HG02678 (cell line): ENCODE data around the gene CP.

Source experiments
- ATAC-seq: cut with Tn5 transposase; IDR thresholded peaks from one replicate; pipeline ENCODE4 v1.9.1; 2021; ENCODE audit warnings: mild to moderate bottlenecking, moderate library complexity; ENCODE audit not compliant: unreplicated experiment

The CP gene

DNA sequence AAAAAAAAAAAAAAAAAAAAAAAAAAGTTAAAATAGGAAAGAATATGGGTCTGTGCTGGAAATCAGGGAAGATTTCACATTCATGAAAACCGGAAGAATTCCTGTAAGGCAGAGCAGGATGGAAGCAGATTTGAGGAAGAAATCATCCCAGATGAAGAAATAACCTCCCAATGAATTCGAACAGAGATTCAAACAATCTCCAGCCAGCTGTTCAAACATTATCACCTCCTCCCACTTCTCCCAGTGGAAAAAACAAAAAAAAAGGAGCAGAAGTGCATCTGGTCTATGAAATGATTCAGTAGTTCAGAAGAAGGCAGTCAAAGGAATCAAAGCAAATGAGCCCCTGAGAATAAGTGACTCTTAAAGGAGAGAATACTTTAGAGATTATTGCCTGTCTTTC lies 33.1 kb downstream of the CP start:
- no peak for ATAC-seq

DNA sequence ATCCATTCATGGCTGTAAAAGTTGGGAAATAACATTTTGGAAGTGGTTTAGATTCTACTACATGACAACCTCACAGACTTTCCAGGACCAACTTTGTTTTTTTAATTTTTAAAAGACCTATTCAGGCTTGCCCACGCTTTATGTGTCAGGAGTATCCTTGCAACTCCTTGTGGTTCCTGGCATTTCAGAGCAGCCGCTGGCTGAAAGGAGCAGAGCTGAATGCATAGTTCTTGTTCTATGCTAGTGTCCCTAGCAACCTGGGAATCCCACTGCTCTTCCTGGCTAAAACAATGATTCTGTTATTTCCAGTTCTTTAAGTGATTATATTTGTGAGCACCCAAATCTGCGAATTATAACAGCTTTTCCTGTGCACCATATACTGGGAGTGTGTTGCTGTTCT lies 34.9 kb downstream of the CP start:
- ATAC-seq, result no peak

DNA sequence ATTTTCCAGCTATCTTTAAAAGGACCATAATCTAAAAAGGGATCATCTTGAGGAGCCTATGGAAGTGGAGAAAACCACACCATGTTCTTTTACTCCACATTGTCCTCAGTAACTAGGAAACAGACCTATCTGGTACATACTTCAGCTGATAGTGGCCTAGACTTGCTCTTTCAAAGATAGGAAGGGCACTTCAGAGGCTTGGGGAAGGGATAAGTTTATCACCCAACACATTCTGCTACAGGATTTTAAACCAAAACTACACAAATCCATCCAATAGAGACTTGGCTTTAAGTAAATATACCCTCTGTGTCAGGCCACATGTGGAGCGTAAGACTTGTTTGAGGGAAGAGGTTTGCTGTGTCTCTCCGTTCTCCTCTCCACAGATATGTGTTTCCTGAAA lies 35.4 kb downstream of the CP start:
- no peak for ATAC-seq

DNA sequence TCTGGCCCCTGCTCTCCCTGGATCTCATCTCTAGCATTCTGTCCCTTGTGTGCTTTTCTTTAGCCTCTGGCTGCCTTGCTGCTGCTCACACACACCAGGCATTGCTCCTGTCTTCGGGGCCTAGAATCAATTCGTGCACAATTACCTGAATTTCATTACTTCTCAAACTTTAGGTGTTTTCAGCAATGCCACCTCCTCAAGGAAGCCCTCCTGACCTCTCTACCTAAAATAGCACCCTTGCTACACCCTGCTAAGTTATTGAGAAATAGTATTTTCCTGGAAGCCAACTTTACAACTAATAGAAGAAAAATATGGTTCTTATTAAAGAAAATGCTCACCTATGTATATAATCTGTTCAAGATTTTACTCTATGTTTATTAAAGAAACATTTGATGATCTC lies 40.4 kb downstream of the CP start:
- no peak for ATAC-seq

DNA sequence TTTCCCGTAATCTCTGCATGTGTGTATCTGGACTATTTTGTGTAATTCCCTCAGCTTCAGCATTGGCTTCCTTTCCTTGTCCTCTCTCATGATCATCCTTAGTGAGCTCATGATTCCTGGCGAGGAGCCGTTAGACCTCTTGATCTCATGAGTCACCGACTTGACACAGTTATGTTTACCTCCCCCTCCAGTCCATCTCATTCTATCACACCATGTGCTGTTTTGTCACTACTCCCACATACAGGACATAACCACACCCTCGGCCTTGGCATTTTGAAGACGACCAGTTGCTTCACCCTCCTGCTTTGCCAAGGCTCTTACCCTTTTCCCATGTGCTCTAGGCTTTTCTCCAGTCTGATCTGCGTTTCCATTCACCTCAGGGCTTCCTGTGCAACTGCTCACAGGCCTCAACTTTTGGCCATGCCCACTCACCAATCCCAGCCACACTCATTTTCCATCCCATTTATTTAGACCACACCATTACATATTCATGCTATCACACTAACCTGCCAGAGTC lies 41.5 kb downstream of the CP start:
- ATAC-seq, result no peak

DNA sequence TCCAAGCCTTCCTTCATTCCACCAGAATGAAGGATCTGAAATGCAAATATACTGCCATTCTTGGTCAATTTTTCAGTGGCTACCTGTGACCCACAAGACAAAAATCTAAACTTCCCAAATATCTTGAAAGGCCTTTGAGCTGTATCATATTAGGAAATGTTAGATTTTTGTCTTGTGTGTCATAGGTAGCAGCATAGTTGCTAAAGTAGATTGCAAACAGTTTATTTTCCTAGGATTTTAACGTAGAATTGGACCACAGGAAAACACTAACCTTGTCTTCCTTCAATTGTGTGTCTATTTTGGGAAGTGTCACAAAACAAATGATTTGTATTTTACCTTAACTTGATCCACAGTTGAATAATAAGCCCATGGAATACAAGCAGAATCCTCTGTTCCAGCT lies 42.4 kb downstream of the CP start:
- ATAC-seq, result no peak

DNA sequence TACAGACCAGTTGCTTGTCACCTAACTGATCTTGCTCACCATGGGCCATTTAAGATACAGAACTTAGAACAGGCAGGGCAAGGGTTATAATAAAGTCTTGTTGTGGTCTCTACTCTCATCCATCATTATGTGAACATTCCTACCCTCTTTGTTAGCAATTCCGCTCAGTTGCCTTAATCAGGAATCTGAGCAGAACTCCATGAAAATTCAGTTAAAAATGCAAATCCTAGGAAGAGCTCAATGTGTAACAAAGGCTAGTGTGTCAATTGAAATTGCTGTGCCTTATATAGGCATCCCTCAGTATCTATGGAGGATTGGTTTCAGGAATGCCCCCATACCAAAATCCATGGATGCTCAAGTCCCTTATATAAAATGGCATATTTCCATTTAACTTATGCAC lies 44.5 kb downstream of the CP start:
- ATAC-seq, result no peak

DNA sequence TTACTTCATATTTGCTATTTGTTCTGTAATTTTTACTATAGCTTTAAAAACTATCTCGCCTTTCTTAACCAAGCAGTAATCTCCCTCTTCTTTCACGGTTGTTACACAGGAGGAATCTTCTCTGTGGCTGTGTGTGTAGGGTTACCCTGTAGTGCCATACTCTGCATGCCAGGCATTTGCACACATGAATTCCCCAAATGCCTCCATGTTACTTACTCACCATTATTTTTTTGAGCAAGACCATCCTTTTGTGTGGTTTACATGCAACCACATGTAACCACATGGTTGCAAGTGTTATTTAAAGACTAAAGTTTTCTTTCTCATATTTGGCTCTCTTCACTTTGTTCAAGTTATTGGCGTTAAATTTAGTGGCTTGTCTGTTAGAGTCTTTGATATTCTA lies 46.7 kb downstream of the CP start:
- ATAC-seq, result peak; percentile 93

DNA sequence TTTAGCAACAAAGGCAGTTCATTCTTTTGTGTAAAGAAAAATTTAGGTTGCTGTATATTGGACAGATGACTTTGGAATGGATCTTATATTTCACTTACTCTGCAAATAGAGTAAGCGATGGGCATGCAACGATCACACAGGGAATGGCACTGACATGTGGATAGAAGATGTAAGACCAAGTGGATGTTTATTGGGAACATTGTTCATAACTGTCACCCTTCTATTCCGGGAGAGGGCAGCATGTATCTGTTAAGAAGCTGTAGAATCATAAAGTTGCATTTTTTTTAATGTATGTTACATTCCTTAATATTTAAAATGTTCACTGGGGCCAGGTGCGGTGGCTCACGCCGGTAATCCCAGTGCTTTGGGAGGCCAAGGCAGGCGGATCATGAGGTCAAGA lies 51.0 kb downstream of the CP start:
- ATAC-seq, result no peak

DNA sequence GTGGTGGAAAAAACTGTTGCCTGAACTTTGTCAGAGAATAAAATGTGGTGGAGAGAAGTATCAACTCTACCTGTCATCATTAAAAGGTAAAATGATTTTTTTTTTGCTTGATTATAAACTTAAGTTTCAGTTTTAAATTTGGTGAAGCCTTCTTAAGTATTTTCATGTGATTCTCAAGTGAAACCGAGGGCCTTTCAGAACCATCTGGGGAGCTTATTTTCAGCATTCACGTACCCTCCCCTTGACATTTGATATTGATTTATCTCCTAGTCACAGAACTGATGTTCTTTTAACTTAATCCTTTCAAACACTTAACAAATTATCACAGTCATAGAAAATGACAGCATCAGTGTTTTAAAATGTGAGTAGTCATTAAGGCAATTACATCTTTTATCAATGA lies 53.7 kb downstream of the CP start:
- no peak for ATAC-seq

DNA sequence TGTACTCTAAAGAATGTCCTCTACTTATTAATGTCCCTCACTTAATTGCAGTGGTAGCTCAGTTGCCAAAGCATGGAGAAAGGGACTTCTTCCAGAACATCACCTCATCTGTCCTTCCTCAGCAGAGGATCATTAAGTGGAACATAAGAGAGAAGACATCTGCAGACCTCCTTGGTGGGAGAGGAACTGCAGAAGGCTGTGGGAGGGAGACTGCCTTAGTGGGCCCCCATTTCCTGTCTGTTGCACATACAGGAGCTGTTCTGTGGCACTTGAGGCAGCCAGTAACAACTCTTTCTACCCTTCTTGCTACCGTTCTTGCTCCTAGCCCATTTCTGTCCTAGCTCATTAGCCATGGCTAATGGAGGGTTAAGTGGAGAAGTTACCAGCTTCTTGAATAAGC lies 58.6 kb downstream of the CP start:
- no peak for ATAC-seq

DNA sequence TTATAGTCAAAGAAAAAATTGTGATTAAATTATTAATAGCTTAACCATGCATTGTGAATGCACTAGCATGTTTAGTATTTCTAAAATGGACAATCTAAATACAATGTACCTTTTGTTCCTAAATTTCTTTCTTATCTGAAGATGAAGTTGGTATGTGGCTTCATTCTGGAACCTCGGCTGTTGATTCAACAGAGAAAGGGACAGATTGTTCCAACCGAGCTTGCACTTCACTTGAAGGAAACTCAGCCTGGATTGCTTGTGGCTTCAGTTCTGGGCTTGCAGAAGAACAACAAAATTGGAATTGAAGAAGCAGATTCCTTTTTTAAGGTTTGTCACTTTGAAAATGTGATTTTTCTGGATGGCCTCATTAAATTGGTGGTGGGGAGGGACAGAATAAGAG lies 59.6 kb downstream of the CP start:
- no peak for ATAC-seq

DNA sequence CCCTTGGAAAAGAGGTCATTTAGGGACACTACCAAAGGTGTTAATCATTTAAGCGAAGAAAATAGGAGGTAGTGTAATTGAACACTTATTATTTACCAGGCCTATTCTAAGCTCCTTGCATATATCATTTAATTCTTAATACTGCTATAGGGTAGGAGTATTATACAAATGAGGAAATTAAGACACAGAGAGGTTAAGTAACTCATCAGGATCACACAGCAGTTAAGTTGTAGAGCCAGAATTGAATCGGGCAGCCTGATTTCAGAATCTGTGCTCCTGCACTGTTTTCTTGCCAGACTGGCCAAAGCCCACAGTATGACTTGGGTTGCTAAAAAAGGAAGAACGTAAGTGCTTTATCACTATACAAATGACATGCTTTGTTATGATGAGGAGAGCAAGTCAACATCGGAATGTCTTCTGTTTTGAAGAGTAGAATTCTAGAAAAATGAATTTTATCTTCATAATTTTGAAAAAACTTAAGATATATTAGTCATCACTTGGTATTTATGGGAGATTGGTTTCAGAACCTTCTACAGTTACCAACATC lies 60.8 kb downstream of the CP start:
- ATAC-seq, result no peak

DNA sequence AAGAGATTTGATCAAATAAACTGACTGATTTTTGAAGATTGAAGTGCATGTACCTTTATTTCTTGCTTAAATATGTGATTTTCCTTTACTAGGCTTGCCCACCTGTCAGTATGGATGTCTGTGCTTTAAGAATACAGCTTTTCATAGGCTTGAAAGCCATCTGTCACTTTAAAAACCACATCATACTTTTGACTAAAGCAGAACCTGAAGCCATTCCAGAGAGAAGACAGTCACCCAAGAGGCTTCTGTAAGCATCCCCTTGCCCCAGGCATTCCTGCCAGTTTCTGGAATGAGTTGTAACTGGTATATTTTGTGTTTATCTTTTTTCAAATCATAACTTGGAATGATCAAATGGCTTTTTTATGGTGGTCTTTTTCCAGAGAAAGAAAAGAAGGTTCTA lies 68.2 kb downstream of the CP start:
- ATAC-seq, result no peak

DNA sequence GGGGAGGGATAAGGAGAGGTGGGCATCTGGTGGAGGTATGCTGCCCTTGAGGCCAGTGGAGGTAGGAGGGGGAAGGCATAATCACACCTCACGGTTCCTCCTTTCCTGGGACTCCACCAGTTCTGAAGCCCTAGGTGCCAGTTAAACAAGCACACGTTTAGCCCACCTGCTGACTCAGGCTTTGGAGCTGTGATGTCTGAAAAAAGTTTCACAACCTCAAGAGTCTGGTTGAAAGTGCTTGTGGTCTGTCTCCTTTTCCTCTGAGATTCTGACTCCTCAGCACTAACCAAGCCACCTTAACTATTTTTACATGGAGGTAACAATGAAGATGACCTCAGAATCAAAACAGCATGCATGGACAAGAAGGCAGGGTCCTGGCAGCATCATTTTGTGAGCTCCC lies 69.2 kb downstream of the CP start:
- ATAC-seq, result peak; percentile 93

DNA sequence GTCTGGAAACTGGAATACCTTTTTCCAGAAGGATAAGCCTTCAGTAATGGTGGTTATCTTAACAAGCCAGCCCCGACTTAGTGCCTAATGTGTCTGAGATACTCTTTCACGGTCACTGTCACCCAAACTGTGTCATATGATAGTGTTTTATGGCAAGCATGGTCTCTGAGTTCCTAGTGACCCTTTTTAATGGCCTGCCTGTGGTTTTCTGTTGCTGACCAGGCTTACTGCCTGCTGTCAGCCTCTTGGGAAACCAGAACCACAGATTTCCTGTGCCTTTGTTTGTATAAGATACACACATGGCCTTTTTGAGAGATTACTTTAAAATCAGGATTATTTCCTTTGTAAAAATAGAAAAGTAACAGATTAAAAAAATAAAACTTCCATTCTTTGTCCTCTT lies 69.8 kb downstream of the CP start:
- no peak for ATAC-seq

DNA sequence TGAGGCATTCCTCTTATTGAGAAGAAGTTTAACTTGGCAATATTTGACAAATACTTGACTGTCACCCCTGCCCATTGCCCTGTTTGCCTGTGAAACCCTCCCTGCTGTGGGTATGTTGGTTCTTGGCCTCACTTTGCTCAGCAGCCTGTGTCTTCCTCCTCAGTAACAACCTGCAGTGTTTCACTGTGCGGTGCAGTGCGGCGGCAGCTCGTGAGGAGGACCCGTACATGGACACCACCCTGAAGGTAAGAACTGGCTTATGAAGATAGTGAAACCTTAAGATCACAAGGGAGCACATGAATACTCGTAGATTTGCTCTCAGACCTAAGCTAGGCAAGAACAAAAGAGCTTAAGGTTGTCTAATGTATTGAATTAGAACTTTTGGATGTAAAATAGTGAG lies 71.2 kb downstream of the CP start:
- no peak for ATAC-seq

DNA sequence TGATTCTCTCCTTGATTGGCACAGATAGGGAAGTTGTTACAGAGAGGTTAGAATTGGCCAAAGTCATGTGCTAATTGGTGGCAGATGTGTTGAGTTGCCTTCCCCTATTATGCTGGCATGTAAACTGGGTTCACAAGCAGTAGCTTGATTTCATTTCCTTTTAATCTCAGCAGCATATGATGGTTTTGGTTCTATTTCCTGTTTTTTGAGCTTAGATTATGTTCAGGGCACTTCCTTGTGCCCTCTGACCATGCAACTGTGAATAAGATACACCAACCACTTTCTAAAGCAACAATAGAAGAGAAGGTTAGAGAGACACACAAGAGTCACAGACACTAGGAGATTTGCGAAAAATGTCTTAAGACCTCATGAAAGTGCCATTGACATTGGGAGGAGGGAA lies 75.7 kb downstream of the CP start:
- peak; percentile 72 for ATAC-seq

DNA sequence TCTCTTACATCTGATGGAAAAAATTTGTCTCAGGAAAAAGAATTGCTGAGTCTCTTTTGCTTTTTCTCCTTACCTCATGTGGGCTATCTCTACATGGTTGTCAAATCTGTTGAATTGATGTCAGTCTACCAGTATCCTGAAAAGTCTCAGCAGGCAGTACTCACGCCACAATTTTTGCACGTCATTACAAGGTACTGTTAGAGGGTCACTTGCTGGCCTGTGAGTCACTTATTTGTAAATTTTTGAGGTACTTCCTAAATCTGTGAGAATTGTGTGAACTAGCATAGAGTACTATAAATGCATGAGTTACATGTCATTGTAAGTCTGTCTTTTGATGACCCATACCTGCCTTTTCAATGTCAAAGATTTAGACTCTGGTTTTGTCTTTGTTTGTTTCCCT lies 76.3 kb downstream of the CP start:
- ATAC-seq, result no peak

DNA sequence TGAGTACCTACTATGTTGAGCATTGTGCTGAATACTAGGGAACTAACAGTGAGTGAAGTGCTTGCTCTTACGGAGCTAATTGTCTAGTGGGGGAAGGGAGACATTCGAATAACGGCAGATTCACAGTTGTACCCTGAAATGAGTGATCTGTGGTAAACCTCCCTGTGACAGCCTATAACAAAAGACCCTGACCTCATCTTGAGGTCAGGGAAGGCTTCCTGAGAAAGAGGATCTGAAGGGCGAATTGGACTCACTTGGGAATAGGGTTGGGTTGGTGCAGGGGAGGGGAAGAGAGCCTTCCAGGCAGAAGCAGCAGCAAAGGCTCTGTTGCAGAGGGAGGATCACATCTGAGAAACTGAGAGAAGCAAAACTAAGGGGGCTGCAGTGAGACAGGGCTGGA lies 78.9 kb downstream of the CP start:
- no peak for ATAC-seq

DNA sequence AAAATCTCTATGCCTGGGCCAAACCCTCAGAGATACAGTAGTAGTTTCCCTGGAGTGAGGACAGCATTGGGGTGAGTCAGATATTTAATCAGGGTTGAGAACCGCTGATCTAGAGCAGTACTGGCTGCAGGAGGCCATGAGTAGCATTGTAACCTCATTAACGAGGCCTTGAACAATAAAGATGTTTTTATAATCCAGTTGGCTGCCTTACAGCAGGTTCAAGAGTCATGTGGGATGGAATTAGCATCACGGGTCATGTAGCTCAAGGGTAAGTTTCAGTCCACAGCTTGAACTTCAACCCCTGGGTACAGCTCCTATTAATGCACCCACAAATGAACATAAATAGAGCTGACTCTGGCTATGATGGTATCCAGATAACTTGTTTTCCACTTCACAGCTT lies 87.1 kb downstream of the CP start:
- ATAC-seq, result no peak

DNA sequence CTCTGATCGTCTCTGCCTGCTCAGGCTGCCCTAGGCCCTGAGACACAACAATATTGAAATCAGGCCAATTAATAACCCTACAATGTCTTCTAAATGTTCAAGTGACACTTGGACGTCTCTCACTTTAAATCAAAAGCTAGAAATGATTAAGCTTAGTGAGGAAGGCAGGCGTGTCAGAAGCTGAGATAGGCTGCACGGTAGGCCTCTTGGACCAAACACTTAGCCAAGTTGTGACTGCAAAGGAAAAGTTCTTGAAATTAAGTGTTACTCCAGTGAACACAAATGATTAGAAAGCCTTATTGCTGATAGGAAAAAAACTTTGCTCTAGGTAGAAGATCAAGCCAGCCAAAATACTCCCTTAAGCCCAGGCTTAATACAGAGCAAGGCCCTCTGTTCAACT lies 90.0 kb downstream of the CP start:
- ATAC-seq, result no peak

DNA sequence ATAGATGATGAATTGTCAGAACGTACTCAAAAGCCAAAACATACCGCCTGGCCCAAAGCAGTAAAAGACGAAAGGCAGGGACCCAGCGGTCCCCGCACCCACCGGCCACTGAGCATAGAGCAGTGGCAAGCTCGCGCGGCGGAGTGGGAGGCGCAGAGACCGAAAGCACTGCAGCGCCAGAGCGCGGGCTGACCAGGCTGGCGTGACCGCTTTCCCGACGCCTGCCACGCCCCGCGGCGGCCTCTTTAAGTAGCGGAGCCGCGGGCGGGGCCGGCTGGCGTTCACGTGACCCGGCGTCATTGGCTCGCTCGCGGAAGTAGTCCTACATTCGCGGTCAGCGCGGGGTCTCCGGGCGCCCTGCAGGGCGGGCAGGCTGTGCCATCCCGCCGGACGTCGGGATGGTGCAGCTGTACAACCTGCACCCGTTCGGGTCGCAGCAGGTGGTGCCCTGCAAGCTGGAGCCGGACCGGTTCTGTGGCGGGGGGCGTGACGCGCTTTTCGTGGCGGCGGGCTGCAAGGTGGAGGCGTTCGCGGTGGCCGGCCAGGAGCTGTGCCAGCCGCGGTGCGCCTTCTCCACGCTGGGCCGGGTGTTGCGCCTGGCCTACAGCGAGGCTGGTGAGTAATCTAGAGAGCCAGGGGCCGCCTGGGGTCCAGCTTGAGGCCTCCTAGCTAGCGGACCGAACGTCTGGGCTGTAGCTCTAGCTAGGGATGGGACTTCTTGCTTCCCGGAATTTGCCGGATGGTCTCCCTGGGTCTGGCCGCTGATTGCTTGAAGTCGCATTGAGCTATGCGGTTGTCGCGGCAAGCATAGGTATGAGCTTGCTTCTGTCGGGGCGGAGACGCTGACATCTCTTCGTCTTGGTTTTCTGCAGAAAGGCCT lies 92.1 kb downstream of the CP start, which contains the start of gene HPS3:
Gene HPS3, plus strand, starts transcription at position 313 of the 880 bp plus-strand sequence. Its CDS starts 86 bp downstream, at position 399.
- peak; percentile 92 for ATAC-seq
